HT1080 (cell line): ENCODE measurements around the gene MYO18A. TPM values are rescaled to one million over a fixed set of nuclear protein-coding genes. Genes with fewer than 3 reads are reported as not detected.
"Not testable (repeated sequence)": the region's sequence is repeated elsewhere in the genome, so short reads cannot be mapped to it uniquely, and the experiment has no call there.

Experiments
- DNase-seq: peaks from one replicate; pipeline ENCODE4 v3.0.0-alpha.2; 2015; ENCODE audit warnings: low read depth
- total RNA-seq: library from RNA; depleted of rRNA; stranded (reverse); fragments of >200 nt; shearing (Covaris generic); gene quantifications from 2 replicates; pipeline ENCODE4 v1.2.3, GENCODE V29; 2014

MYO18A gene
- total RNA-seq, 1 experiment from 2014 or later = 21.0 TPM

GRCh38 chr17:29195465-29196081 lies 15.4 kb upstream of the MYO18A start:
- DNase-seq = no peak

- DNase-seq = no peak
Observed at GRCh38 chr17:29194669-29195068, 14.5 kb upstream of the MYO18A start.

- no peak for DNase-seq
Observed at GRCh38 chr17:29193146-29193545, 12.9 kb upstream of the MYO18A start.

GRCh38 chr17:29190592-29191207 lies 10.5 kb upstream of the MYO18A start:
- DNase-seq = no peak

GRCh38 chr17:29190039-29190438 lies 9.8 kb upstream of the MYO18A start:
- no peak for DNase-seq

GRCh38 chr17:29189355-29189754 lies 9.2 kb upstream of the MYO18A start:
- no peak for DNase-seq

- DNase-seq = no peak
Observed at GRCh38 chr17:29181226-29181625, 1.0 kb upstream of the MYO18A start.

GRCh38 chr17:29180788-29181160 lies 576 bp upstream of the MYO18A start:
- DNase-seq = no peak

- no peak for DNase-seq
Observed at GRCh38 chr17:29179232-29180033, 765 bp downstream of the MYO18A start.

GRCh38 chr17:29178750-29179231 lies 1.4 kb downstream of the MYO18A start:
- no peak for DNase-seq

GRCh38 chr17:29177871-29178749 lies 2.1 kb downstream of the MYO18A start:
- no peak for DNase-seq

- DNase-seq = no peak
Observed at GRCh38 chr17:29177541-29177870, 2.7 kb downstream of the MYO18A start.

- DNase-seq = peak; percentile 23
Observed at GRCh38 chr17:29176558-29177351, 3.4 kb downstream of the MYO18A start.

GRCh38 chr17:29175349-29175748 lies 4.8 kb downstream of the MYO18A start:
- DNase-seq = no peak

- no peak for DNase-seq
Observed at GRCh38 chr17:29172589-29172988, 7.6 kb downstream of the MYO18A start.

- DNase-seq = no peak
Observed at GRCh38 chr17:29170682-29171081, 9.5 kb downstream of the MYO18A start.

- no peak for DNase-seq
Observed at GRCh38 chr17:29169806-29170591, 10.2 kb downstream of the MYO18A start.

- DNase-seq = not testable (repeated sequence)
Observed at GRCh38 chr17:29168759-29169126, 11.5 kb downstream of the MYO18A start.

GRCh38 chr17:29168079-29168758 lies 12.0 kb downstream of the MYO18A start:
- no peak for DNase-seq
